Uterus (tissue), 2 donors: ENCODE data around the gene VPS18.

Experiments
- POLR2A ChIP-seq, 2 donors: fragments of 450-650 bp; IDR thresholded peaks; one replicate each; pipeline ENCODE4 v1.6.1; 2016; ENCODE audit warnings: antibody characterized with exemption in 2 of 2, mild to moderate bottlenecking in 1 of 2, moderate library complexity in 1 of 2
- TF ChIP-seq, protein P1 (sequence below), 4 experiments: fragments of 200-600 bp in 2 of 4; fragments of 450-650 bp in 2 of 4; sonication (generic) in 2 of 4; IDR thresholded peaks; one replicate each; pipeline ENCODE4 v1.5.1; 2016 to 2019; ENCODE audit warnings: antibody characterized with exemption in 4 of 4, mild to moderate bottlenecking in 2 of 4, moderate library complexity in 1 of 4

DNA sequence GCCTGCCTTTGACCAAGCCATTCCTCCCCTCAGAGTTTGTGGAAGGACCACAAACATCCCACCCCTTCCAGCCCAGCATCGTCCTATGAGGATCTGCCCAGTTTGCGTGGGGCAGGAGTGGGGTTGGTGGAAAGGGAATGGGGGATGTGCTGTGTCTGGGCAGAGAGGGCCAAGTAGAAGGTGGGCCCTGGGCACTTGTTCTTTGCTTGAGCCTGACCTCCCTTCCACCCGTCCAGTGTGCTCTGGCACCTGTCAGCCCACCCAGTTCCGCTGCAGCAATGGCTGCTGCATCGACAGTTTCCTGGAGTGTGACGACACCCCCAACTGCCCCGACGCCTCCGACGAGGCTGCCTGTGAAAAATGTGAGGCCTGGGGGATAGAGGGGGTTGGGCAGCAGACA lies 40.1 kb upstream of the VPS18 start:
- TF ChIP-seq POLR2A (IDR thresholded peaks at IDR 0.05) = no peak
- TF ChIP-seq, protein P1, sequence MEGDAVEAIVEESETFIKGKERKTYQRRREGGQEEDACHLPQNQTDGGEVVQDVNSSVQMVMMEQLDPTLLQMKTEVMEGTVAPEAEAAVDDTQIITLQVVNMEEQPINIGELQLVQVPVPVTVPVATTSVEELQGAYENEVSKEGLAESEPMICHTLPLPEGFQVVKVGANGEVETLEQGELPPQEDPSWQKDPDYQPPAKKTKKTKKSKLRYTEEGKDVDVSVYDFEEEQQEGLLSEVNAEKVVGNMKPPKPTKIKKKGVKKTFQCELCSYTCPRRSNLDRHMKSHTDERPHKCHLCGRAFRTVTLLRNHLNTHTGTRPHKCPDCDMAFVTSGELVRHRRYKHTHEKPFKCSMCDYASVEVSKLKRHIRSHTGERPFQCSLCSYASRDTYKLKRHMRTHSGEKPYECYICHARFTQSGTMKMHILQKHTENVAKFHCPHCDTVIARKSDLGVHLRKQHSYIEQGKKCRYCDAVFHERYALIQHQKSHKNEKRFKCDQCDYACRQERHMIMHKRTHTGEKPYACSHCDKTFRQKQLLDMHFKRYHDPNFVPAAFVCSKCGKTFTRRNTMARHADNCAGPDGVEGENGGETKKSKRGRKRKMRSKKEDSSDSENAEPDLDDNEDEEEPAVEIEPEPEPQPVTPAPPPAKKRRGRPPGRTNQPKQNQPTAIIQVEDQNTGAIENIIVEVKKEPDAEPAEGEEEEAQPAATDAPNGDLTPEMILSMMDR (IDR thresholded peaks at IDR 0.05) = no peak
